Central memory CD4-positive, alpha-beta T cell (primary cell): ENCODE data around the gene PTBP3.
"Not testable (repeated sequence)": the region's sequence is repeated elsewhere in the genome, so short reads cannot be mapped to it uniquely, and the experiment has no call there.

Experiments
- DNase-seq: peaks from one replicate; pipeline ENCODE4 v3.0.0; 2022

PTBP3 gene

GRCh38 chr9:112322701-112323377, 10.6 kb downstream of the PTBP3 start:
- no peak for DNase-seq

GRCh38 chr9:112316258-112316943, 17.0 kb downstream of the PTBP3 start:
- no peak for DNase-seq

GRCh38 chr9:112315331-112316257, 17.8 kb downstream of the PTBP3 start:
- no peak for DNase-seq

- no peak for DNase-seq
Measured at GRCh38 chr9:112312139-112312538, 21.3 kb downstream of the PTBP3 start.

DNA sequence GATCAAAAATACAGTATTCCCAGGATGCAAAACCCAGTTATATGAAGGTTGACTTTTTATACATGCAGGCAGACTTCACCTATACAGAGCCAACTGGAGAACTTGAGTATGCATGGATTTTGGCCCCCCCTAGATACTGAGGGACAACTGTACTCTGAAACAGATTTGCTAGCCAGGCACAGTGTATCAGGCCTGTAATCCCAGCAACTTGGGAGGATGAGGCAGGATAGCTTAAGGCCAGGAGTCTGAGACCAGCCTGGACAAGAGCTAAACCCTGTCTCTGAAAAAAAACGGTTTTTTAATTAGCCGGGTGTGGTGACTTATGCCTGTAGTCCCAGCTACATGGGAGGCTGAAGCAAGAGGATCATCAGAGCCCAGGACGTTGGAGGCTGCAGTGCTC, 21.9 kb downstream of the PTBP3 start:
- no peak for DNase-seq

GRCh38 chr9:112310826-112311225, 22.6 kb downstream of the PTBP3 start:
- no peak for DNase-seq

GRCh38 chr9:112308588-112308987, 24.8 kb downstream of the PTBP3 start:
- DNase-seq: no peak

DNA sequence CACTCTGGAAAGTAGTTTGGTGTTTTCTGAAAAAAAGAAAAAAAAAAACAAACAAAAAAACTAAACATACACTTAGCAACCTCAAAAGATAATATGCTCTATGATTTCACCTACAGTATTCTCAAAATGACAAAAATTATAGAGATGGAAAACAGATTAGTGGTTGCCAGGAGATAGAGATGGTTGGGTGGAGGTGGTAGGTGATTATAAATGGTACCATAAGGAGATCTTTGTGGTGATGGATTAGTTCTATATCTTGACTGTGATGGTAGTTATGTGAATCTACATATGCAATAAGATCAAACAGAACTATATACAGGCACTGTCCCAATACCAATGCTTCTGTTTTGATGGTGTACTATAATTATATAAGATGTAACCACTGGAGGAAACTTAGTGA, 32.0 kb downstream of the PTBP3 start:
- DNase-seq: no peak

- no peak for DNase-seq
Measured at GRCh38 chr9:112299514-112299913, 33.9 kb downstream of the PTBP3 start.

DNA sequence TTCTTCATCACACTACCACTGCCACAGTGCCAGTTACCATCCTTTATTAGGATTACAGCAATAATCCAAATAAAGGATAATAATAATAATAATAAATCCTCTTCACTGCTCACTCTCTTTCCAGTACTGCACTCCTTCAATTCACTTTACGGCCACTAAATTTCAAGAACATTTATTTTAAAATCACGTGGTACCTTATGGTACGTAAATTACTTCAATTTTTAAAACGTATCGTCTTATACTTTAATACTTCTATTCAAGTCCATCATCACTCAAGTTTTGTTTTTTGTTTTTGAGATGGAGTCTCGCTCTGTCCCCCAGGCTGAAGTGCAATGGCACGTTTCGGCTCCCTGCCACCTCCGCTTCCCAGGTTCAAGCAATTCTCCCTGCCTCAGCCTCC, 36.5 kb downstream of the PTBP3 start:
- no peak for DNase-seq

DNA sequence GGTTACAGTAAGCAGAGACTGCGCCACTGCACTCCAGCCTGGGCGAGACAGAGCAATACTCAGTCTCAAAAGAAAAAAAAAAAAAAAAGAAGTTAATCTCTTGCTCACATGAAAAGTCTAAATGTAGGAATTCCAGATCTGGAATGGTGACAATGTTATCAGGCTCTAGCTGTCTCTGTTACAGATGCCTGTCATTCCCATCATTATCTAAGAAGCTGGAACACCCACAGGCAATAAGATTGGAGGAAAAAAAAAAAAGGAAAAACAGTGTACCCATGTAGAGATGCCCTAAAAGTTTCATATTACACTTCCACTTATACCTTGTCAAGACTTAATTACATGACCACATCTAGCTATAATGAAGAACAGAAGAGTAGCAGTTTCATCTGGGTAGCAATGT, 38.2 kb downstream of the PTBP3 start:
- no peak for DNase-seq

GRCh38 chr9:112288029-112288428, 45.4 kb downstream of the PTBP3 start:
- DNase-seq: no peak

- no peak for DNase-seq
Measured at GRCh38 chr9:112286926-112287325, 46.5 kb downstream of the PTBP3 start.

- no peak for DNase-seq
Measured at GRCh38 chr9:112285056-112285455, 48.4 kb downstream of the PTBP3 start.

DNA sequence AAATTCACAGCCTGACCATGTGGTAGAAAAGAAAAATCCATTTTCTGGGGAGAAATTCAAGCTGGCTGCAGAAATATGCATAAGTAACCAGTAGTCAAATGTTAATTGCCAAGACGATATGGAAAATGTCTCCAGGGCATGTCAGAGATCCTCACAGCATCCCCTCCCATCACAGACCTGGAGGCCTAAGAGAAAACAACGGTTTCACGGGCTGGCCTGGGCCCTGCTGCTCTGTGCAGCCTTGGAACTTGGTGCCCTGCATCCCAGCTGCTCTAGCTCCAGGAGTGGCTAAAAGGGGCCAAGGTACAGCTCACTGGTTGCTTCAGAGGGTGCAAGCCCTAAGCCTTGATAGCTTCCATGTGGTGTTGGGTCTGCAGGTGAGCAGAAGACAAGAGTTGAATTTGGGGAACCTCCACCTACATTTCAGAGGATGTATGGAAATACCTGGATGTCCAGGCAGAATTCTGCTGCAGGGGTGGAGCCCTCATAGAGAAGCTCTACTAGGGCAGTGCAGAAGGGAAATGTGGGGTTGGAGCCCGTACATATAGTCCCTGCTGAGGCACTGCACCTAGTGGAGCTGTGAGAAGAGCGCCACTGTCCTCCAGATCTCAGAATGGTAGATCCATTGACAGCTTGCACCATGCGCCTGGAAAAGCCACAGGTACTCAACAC, 49.7 kb downstream of the PTBP3 start:
- DNase-seq: no peak

GRCh38 chr9:112282841-112283240, 50.6 kb downstream of the PTBP3 start:
- DNase-seq: not testable (repeated sequence)

DNA sequence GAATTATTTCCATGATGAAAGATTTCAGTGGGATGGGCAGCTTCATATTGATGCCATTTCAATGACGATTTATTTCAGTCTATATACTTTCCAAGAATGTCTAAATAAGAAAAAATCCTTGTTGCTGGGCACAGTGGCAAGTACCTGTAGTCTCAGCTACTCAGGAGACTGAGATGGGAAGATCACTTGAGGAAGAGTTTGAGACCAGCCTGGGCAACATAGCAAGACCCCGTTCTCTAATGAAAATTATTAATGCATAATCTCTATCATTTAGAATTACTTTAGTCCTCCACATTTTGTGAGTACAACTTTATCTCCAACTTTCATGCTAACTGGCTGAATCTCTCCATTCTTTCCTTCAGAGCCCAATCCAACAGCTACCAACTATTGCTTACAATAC, 52.5 kb downstream of the PTBP3 start:
- no peak for DNase-seq

GRCh38 chr9:112279501-112279900, 53.9 kb downstream of the PTBP3 start:
- no peak for DNase-seq

- DNase-seq: no peak
Measured at GRCh38 chr9:112278152-112278551, 55.3 kb downstream of the PTBP3 start.

- no peak for DNase-seq
Measured at GRCh38 chr9:112274600-112274999, 58.8 kb downstream of the PTBP3 start.

GRCh38 chr9:112273876-112274275, 59.5 kb downstream of the PTBP3 start:
- DNase-seq: no peak

- DNase-seq: no peak
Measured at GRCh38 chr9:112271466-112272098, 61.8 kb downstream of the PTBP3 start.

- DNase-seq: no peak
Measured at GRCh38 chr9:112268413-112268812, 65.0 kb downstream of the PTBP3 start.
